ENCODE data around the gene CRABP2. TPM values are rescaled to one million over a fixed set of nuclear protein-coding genes. Genes with fewer than 3 reads are reported as not detected.

Gene CRABP2
- total RNA-seq, 2 experiments from 2014 or later: 1.2 to 1.6 TPM

GRCh38 chr1:156707417-156708217 is 2.2 kb upstream of the CRABP2 start:
- DNase-seq: no peak
- peaks cover 25% of the 10 kb centered on the region for H3K4me1 Mint-ChIP-seq
- H3K27me3 Mint-ChIP-seq: peaks cover 26% of the 10 kb centered on the region
- H3K9me3 Mint-ChIP-seq: no peaks in the 10 kb centered on the region
- peak overlapping the region; percentile 29 for H3K4me3 Mint-ChIP-seq
- H3K27ac Mint-ChIP-seq: no peak overlapping the region
- no peaks in the 10 kb centered on the region for H3K36me3 Mint-ChIP-seq

GRCh38 chr1:156706657-156707416 is 1.5 kb upstream of the CRABP2 start:
- H3K27me3 Mint-ChIP-seq: peaks cover 28% of the 10 kb centered on the region
- H3K4me3 Mint-ChIP-seq: peak overlapping the region; percentile 76
- H3K27ac Mint-ChIP-seq: no peak overlapping the region
- H3K36me3 Mint-ChIP-seq: no peaks in the 10 kb centered on the region
- no peak for DNase-seq
- no peaks in the 10 kb centered on the region for H3K9me3 Mint-ChIP-seq
- peaks cover 25% of the 10 kb centered on the region for H3K4me1 Mint-ChIP-seq

GRCh38 chr1:156705918-156706656 is 704 bp upstream of the CRABP2 start:
- Mint-ChIP-seq H3K36me3 (no peaks in the 10 kb centered on the region), H3K27me3 (peaks cover 29% of the 10 kb centered on the region), H3K4me3 (peak overlapping the region; percentile 76), H3K4me1 (peaks cover 25% of the 10 kb centered on the region), H3K9me3 (no peaks in the 10 kb centered on the region), H3K27ac (peak overlapping the region; percentile 54)
- DNase-seq: peak; percentile 72

- no peaks in the 10 kb centered on the region for H3K36me3 Mint-ChIP-seq
- H3K27me3 Mint-ChIP-seq: peaks cover 33% of the 10 kb centered on the region
- H3K4me1 Mint-ChIP-seq: peaks cover 28% of the 10 kb centered on the region
- peak; percentile 56 for DNase-seq
- H3K4me3 Mint-ChIP-seq: peak overlapping the region; percentile 62
- no peak overlapping the region for H3K27ac Mint-ChIP-seq
- H3K9me3 Mint-ChIP-seq: no peaks in the 10 kb centered on the region
These were observed 458 bp downstream of the CRABP2 start for GRCh38 chr1:156704930-156705320.

GRCh38 chr1:156704166-156704711 is 1.1 kb downstream of the CRABP2 start:
- Mint-ChIP-seq H3K4me3 (peak overlapping the region; percentile 25), H3K27ac (no peak overlapping the region), H3K27me3 (peaks cover 38% of the 10 kb centered on the region), H3K4me1 (peaks cover 28% of the 10 kb centered on the region), H3K36me3 (no peaks in the 10 kb centered on the region), H3K9me3 (no peaks in the 10 kb centered on the region)
- DNase-seq: no peak

GRCh38 chr1:156703741-156704140 is 1.6 kb downstream of the CRABP2 start:
- H3K27me3 Mint-ChIP-seq: peaks cover 42% of the 10 kb centered on the region
- H3K27ac Mint-ChIP-seq: no peak overlapping the region
- H3K9me3 Mint-ChIP-seq: no peaks in the 10 kb centered on the region
- no peak for DNase-seq
- H3K4me3 Mint-ChIP-seq: no peak overlapping the region
- no peaks in the 10 kb centered on the region for H3K36me3 Mint-ChIP-seq
- H3K4me1 Mint-ChIP-seq: peaks cover 28% of the 10 kb centered on the region

- Mint-ChIP-seq H3K4me1 (peaks cover 28% of the 10 kb centered on the region), H3K9me3 (no peaks in the 10 kb centered on the region), H3K4me3 (no peak overlapping the region), H3K27me3 (peaks cover 44% of the 10 kb centered on the region), H3K36me3 (no peaks in the 10 kb centered on the region), H3K27ac (no peak overlapping the region)
- DNase-seq: no peak
These were observed 2.0 kb downstream of the CRABP2 start for GRCh38 chr1:156703336-156703735.

- H3K4me1 Mint-ChIP-seq: peaks cover 14% of the 10 kb centered on the region
- H3K27me3 Mint-ChIP-seq: peaks cover 57% of the 10 kb centered on the region
- no peaks in the 10 kb centered on the region for H3K36me3 Mint-ChIP-seq
- no peak for DNase-seq
- H3K9me3 Mint-ChIP-seq: no peaks in the 10 kb centered on the region
- no peak overlapping the region for H3K27ac Mint-ChIP-seq
- H3K4me3 Mint-ChIP-seq: no peak overlapping the region
These were observed 4.4 kb downstream of the CRABP2 start for GRCh38 chr1:156700736-156701531.

GRCh38 chr1:156698995-156699394 is 6.4 kb downstream of the CRABP2 start:
- DNase-seq: no peak
- Mint-ChIP-seq H3K9me3 (no peaks in the 10 kb centered on the region), H3K4me1 (peaks cover 3% of the 10 kb centered on the region), H3K27me3 (peaks cover 52% of the 10 kb centered on the region), H3K4me3 (no peak overlapping the region), H3K36me3 (no peaks in the 10 kb centered on the region), H3K27ac (no peak overlapping the region)

- H3K27me3 Mint-ChIP-seq: peaks cover 56% of the 10 kb centered on the region
- H3K9me3 Mint-ChIP-seq: no peaks in the 10 kb centered on the region
- no peak overlapping the region for H3K4me3 Mint-ChIP-seq
- DNase-seq: no peak
- H3K36me3 Mint-ChIP-seq: no peaks in the 10 kb centered on the region
- no peak overlapping the region for H3K27ac Mint-ChIP-seq
- H3K4me1 Mint-ChIP-seq: peaks cover 14% of the 10 kb centered on the region
These were observed 7.9 kb downstream of the CRABP2 start for GRCh38 chr1:156697481-156697880.

- Mint-ChIP-seq H3K27me3 (peaks cover 61% of the 10 kb centered on the region), H3K4me3 (no peak overlapping the region), H3K36me3 (no peaks in the 10 kb centered on the region), H3K9me3 (no peaks in the 10 kb centered on the region), H3K27ac (no peak overlapping the region), H3K4me1 (peaks cover 21% of the 10 kb centered on the region)
- no peak for DNase-seq
These were observed 8.6 kb downstream of the CRABP2 start for GRCh38 chr1:156696755-156697154.

GRCh38 chr1:156694690-156694962 is 10.8 kb downstream of the CRABP2 start:
- H3K9me3 Mint-ChIP-seq: no peaks in the 10 kb centered on the region
- H3K27me3 Mint-ChIP-seq: peaks cover 75% of the 10 kb centered on the region
- H3K4me3 Mint-ChIP-seq: no peak overlapping the region
- H3K36me3 Mint-ChIP-seq: no peaks in the 10 kb centered on the region
- DNase-seq: no peak
- peaks cover 19% of the 10 kb centered on the region for H3K4me1 Mint-ChIP-seq
- H3K27ac Mint-ChIP-seq: no peak overlapping the region

- Mint-ChIP-seq H3K4me1 (peaks cover 25% of the 10 kb centered on the region), H3K36me3 (no peaks in the 10 kb centered on the region), H3K27me3 (peaks cover 78% of the 10 kb centered on the region), H3K9me3 (no peaks in the 10 kb centered on the region), H3K27ac (no peak overlapping the region), H3K4me3 (no peak overlapping the region)
- DNase-seq: no peak
These were observed 11.3 kb downstream of the CRABP2 start for GRCh38 chr1:156693848-156694689.
